HG03135 (cell line): Measurements from ENCODE around the gene HDAC6.
"Not testable (repeated sequence)": the region's sequence is repeated elsewhere in the genome, so short reads cannot be mapped to it uniquely, and the experiment has no call there.

Source experiments
- ATAC-seq: cut with Tn5 transposase; IDR thresholded peaks from one replicate; pipeline ENCODE4 v1.9.1; 2021; ENCODE audit warnings: mild to moderate bottlenecking, moderate library complexity; ENCODE audit not compliant: unreplicated experiment

HDAC6 gene

DNA sequence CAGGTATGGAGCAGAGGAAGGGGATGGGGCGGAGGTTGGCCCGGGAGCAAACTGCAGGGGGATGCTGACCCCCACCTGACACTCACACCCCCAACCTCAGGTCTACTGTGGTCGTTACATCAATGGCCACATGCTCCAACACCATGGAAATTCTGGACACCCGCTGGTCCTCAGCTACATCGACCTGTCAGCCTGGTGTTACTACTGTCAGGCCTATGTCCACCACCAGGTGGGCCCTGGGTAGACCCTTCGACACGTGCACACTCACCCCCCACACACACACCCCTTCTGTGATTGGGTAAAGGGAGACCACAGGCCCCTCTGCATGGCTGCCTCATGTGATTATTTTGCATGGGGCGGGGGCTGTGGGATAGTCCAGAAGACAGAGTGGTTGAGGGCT is 22.2 kb downstream of the HDAC6 start:
- ATAC-seq = no peak

DNA sequence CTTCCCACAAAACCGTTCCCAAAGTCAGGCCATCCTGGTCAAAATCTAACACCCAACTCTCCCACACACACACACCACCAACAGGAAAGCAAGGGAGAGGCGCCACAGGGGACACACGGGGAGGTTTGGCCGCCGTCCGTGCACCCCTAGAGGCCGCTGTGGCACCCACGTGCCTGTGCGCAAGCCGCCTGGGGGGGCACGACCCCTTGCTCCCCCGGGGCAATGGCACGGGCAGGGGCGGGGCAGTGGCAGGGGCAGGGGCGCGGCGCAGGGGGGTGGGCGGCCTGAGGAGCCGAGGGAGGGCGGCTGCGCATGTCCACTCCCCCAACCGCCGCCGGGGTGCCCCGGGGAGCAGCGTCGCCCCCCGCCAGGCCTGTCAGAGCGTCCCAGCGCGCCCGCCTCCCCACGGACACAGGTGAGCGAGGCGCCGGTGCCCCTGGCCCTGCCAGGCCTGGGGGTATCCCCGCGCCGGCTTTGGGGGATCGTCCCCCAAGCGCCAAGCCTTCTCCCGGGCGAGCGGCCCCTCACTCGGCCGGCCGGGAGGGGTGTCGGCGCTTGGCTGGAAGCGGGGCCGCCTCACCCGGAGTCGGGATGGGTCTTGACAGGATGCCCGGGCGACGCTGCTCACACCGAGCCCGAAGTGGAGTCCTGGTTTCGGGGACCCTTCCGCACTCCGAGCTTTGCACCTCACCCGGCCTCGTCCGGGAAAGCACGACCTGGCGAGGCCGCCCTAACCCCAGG is 24.4 kb downstream of the HDAC6 start, which contains the start of gene ERAS:
ERAS (plus strand) TSS at position 379 of the 741 bp plus-strand sequence. CDS start 2,611 bp downstream, outside the sequence.
- no peak for ATAC-seq

DNA sequence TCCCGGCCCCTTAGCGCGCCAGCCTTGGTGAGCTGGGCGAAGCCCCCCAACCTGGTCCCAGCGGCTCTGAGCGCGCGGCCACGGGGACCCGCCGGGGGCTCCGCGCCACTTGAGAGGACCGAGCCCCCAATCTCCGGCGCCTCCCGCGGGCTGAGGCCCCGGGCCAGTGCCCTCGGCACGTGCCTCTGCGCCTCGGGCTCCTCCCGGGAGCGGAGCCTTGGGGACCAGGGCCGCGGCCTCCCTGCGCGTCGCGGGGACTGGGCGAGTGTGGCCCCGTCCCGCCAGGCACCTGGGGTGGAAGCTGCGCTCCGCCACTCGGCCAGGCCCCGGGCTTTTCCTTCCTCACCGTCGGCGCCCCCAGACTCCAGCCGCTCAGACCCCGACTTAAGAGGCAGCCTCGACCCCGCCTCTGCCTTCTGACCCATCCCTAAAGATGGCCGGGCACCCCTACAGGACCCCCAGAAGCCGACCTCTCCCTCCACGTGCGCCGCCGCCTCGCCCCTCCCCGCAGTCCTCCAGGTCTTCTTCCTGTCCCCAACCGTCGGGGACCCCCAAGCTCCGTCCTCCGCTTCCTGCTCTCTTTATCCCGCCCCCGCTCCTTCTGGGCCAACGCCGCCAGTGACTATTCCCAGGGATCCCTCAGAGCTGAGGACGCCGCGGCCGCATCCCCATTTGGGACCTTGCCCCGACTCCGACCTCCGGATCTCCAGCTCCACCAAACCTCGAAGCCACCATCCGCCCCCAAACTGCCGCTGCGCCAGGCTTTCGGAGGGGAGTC is 25.2 kb downstream of the HDAC6 start:
- no peak for ATAC-seq

DNA sequence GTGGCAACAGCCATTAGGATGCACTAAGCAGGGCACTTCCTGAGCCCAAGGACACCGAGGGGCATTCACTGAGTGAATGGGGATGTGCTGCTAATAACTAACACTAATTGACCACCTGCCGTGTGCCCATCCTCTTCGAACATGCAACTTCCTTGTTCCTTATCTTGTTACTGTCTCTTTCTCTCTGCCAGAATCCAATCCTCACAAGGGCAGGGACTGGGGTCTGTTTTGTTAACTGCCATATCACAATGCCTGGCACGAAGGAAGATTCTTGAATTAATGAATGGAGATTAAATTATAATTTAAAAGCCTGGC is 25.7 kb downstream of the HDAC6 start:
- ATAC-seq = no peak

DNA sequence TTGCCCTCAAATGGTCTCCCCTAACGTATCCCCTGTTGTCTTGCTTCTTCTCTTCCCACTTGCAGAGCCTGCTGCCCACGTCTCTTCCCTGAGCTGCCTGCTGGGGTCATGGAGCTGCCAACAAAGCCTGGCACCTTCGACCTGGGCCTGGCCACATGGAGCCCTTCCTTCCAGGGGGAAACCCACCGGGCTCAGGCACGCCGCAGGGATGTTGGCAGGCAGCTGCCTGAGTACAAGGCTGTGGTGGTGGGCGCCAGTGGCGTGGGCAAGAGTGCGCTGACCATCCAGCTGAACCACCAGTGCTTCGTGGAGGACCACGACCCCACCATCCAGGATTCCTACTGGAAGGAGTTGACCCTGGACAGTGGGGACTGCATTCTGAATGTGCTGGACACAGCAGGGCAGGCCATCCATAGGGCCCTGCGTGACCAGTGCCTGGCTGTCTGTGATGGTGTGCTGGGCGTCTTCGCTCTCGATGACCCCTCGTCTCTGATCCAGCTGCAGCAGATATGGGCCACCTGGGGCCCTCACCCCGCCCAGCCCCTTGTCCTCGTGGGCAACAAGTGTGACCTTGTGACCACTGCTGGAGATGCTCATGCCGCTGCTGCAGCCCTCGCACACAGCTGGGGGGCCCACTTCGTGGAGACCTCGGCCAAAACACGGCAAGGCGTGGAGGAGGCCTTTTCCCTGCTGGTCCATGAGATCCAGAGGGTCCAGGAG is 27.3 kb downstream of the HDAC6 start:
- ATAC-seq = no peak

DNA sequence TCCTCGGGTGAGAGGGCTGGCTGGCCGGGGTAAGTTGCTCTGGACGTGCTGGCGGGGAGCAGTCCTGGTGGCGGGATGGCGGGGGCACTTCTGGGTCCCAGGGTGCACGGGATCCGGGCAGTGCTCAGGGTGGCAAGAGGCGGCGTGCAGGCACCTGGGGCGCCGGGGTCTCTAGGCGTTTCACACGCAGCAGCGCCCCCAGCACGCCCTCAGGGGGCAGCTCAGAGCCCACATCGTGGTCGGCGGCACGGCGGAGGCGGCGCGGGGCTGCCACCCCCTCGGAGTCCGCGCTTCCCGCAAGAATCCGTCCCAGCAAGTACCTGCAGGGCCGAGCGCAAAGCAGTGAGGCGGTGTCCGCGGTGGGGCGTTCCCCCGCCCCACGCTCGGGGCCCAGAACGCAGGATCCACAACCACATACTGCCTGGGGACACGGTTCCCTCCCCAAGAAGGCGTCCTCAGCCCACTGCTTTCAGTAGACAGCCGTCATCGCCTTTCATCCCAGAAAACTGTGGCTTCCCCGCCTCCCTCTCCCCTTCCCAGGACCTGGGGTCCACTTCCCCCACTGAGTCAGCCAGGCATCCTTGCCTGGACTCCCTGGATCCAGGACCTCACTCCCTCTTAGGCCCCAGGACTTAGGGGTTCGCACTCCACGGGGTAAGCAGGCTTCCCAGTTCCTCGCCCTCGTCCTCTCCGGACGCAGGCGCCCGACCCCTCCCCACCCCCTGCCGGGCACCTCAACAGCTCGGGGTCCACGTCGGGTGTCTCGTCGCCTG is 29.5 kb downstream of the HDAC6 start:
- no peak for ATAC-seq

DNA sequence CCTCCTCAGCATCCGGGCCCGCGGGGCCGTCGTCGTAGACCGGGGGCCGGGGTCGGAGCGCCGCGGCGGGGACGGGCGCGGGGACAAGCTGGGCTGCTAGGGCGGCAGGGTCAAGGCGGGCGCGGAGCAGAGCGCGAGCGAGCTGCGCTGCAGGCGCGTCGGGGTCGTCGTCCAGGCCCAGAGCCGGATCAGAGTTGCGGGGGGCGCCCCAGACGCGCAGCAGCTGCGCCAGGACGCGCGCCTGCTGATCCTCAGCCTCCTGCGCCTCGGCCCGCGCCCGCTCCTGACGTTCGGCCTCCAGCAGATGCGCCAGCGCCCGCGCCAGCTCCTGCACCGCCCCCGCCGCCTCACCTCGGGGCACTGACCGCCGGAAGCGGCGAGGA is 30.0 kb downstream of the HDAC6 start:
- no peak for ATAC-seq

DNA sequence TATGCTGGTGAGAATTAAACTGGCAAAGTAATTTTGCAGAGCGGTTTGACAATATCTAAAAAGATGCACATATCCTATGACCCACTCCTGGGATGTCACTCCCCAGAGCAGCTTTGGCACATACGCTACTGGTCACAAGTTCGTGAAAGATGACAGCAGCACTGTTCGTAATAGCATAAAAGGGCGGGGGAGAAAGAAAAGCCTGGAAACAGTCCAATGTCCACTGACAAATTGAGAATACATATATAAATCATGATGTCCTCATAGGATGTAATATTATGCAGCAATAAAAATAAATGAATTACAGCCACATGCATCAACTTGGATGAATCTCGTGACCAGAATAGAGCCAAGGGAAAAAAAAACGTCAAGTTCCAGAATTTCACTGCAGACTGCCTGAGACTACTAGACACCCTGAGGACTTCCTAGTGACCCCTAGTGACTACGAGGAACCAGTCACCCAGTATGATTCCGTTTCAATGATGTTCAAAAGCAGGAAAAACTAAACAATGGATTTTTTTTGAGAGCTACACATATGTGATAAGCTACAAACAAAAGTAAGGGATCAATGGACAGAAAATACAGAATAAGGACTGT is 31.8 kb downstream of the HDAC6 start:
- no peak for ATAC-seq

DNA sequence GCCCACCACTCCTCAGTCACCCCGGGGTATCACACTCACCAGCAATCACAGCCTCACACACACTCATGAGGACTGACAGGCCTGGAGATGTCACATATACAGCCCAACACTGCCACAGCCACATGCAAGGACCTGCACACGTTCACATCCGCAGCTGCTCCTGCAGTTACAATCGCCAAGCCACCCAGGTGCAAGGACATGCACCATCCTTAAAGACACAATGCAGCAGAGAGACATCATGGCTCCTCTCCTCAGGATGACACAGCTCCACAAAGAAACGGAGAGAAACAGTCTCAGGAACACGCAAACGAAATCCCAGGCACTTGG is 32.5 kb downstream of the HDAC6 start:
- ATAC-seq = no peak

DNA sequence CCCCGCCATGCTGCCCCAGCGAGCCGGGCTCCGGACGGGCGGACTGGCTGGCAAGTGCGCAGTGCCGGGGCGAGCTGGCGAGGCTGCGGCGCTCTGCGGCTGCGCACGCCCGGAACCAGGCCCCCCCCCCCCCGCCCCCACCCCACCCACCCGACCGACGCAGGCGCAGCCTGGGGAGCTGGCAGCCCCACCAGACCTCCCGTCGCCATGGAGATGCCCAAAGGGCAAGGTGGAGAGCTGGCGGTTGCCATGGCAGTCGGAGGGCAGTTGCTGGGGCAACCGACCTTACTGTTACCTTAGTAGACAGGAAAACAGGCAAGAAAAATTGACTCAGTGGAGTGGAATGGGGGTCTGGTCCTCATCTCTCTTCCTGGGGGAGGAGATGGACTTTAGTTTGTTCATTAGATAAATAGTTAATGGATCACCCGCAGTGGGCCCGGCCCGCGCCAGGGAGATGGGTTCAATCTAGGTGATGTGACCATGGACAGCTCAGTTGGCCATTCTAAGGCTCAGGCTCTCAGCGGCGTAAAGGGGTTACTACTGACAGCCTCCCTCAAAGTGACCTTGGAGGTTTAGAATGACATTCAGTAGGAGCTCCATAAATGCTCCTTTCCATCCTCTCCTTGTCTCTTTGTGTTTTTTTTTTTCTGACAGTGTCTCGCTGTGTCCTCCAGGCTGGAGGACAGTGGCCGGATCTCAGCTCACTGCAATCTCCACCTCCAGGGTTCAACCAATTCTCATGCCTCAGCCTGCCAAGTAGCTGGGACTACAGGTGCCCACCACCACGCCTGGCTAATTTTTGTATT is 33.9 kb downstream of the HDAC6 start, which contains the start of gene PCSK1N:
PCSK1N (minus strand) TSS at position 87 of the 806 bp plus-strand sequence; CDS start at position 9, 78 bp downstream.
- ATAC-seq = no peak

DNA sequence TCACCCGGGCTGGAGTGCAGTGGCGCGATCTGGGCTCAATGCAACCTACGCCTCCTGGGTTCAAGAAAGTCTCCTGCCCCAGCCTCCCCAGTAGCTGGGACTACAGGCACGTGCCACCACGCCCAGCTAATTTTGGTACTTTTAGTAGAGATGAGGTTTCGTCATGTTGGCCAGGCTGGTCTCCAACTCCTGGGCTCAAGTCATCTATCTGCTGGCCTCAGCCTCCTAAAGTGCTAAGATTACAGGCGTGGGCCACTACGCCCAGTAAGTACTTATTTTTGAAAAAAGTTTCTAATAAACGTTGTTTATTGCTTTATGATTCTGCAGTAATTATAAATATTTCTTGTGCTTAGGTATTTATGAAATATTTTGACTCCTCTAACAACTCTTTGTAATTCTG is 37.8 kb downstream of the HDAC6 start:
- ATAC-seq = no peak

DNA sequence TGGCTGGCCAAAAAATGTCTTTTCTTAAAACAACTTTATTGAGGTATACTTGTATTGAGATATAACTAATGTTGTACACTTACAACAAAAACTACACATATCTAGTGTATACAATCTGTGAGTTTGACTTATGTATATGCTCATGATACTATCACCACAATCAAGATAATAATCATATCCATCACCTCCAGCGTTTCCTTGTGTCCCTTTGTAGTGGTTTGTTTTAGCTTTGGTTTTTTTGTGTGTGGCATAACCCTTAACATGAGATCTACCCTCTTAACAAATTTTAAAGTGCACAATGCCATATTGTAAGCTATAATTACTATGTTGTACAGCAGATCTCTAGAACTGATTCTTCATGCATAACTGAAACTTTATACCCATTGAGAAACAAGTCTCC is 47.0 kb downstream of the HDAC6 start:
- no peak for ATAC-seq

DNA sequence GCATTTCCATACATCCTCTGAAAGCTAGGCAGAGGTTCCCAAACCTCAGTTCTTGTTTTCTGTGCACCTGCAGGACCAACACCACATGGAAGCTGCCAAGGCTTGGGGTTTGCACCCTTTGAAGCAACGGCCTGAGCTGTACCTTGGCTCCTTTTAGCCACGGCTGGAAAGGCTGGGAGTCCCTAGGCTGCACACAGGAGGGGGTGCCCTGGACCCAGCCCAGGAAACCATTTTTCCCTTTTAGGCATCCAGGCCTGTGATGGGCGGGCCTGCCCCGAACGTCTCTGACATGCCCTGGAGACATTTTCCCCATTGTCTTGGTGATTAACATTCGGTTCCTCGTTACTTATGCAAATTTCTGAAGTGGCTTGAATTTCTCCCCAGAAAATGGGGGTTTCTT is 51.0 kb downstream of the HDAC6 start:
- ATAC-seq = no peak

DNA sequence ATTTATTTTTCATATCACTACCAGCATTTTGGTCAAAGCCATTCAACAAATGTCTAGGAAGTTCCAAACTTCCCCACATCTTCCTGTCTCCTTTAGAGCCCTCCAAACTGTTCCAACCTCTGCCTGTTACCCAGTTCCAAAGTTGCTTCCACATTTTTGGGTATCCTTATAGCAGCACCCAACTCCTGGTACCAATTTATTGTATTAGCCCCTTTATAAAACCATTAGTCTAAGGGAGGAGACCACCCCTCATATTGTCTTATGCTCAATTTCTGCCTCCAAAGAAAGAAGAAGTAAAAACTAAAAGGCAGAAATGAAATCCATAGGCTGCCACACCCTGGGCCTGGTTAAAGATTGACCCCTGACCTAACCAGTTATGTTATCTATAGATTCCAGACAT is 51.6 kb downstream of the HDAC6 start:
- not testable (repeated sequence) for ATAC-seq

DNA sequence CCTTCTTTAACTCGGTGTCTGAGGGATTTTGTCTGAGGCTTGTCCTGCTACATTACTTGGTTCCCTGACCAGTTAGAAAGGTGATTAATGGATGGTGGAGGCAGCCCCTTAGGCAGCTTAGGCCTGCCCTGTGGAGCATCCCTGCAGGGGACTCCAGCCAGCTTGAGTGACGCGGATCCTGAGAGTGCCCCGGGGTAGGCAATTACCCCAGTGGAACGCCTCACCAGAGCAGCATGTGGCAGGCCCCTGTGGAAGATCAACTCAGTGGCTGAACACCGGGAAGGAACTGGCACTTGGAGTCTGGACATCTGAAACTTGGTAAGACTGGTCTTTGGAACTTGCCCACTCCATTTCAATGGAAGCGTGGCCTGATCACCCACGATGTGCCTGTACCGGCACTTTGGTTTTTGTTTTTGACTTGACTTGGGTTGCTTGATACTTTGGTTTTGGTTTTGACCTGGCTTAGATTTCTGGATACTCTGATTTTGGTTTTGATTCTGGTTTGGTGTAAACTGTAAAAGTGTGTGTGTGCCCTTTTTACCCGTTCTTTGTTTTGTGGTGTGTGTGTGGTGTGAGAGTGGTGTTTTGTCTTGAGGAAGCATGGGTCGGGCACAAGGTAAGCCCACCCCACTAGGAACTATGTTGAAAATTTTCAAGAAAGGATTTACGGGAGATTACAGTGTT is 52.4 kb downstream of the HDAC6 start:
- ATAC-seq = not testable (repeated sequence)

DNA sequence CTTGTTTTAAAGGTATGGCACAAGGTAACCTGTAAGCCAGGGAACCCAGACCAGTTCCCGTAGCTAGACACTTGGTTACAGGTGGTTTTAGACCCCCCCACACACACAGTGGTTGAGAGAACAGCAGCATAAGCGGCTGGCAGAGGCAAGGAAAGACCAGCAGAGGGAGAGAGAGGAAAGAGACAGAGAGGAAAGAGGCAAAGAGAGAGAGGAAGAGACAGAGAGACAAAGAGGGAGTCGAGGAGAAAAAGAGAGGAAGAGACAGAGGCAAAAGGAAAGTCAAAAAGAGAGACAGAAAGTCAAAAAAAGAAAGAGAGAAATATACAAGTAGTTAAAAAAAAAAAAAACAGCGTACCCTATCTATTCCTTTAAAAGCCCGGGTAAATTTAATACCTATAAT is 53.0 kb downstream of the HDAC6 start:
- no peak for ATAC-seq

DNA sequence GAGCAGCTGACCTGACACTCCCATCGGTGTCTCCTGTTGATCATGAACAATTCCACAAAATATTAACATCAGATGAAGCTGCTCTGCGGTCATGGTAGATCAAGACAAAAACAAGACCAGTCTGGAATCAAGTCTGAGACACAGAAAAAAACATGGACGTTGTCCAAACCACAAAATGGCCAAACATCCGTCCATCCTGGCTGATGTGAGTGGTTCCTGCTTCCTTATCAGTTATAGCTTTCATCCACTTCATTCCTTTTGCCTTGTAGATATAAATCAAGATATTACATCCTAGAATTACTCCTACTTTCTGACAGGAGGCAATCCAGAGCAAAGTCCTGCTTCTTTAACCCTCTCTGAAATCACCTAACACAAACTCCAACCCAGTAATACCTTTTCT is 62.3 kb downstream of the HDAC6 start:
- ATAC-seq = no peak

DNA sequence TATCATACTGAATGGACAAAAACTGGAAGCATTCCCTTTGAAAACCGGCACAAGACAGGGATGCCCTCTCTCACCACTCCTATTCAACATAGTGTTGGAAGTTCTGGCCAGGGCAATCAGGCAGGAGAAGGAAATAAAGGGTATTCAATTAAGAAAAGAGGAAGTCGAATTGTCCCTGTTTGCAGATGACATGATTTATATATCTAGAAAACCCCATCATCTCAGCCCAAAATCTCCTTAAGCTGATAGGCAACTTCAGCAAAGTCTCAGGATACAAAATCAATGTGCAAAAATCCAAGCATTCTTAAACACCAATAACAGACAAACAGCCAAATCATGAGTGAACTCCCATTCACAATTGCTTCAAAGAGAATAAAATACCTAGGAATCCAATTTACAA is 70.2 kb downstream of the HDAC6 start:
- not testable (repeated sequence) for ATAC-seq
